PC-3 (cell line): ENCODE results near the gene KCNC1. TPM values are rescaled to one million over a fixed set of nuclear protein-coding genes. Genes with fewer than 3 reads are reported as not detected.

ENCODE experiments used
- ATAC-seq: fragments of 200-7000 bp; cut with Tn5 transposase; 2 replicates; pipeline ENCODE4 v1.9.1; 2020; ENCODE audit warnings: mild to moderate bottlenecking, moderate library complexity
- BruUV-seq: library from RNA; stranded (reverse); fragments of 400-500 nt; replicated peaks from 2 replicates; lab custom pipeline; 2021; lab: Mats Ljungman, UMichigan
- CTCF ChIA-PET: fragments of 300-600 bp; sonication (Branson Sonifier 250); formaldehyde crosslinking; loops from one replicate; lab custom pipeline; 2022; ENCODE audit warnings: antibody characterized with exemption; lab: Charles Lee
- POLR2A ChIA-PET: fragments of 300-600 bp; sonication (Branson Sonifier 250); formaldehyde crosslinking; loops from one replicate; lab custom pipeline; 2022; ENCODE audit warnings: antibody characterized with exemption; ENCODE audit not compliant: unreplicated experiment; lab: Charles Lee
- DNase-seq: peaks from one replicate; pipeline ENCODE4 v3.0.0-alpha.2; 2015
- H2AFZ ChIP-seq: fragments of 300-600 bp; sonication (generic); 2 replicates; pipeline ENCODE4 v1.6.0; 2016; ENCODE audit warnings: antibody characterized with exemption, low read length
- H3F3A ChIP-seq: fragments of 300-600 bp; sonication (generic); one replicate; pipeline ENCODE4 v1.6.0; 2017; ENCODE audit warnings: antibody characterized with exemption, low read length, control low read depth, mild to moderate bottlenecking; ENCODE audit not compliant: unreplicated experiment
- H3K27ac ChIP-seq: fragments of 300-600 bp; sonication (generic); 2 replicates; pipeline ENCODE4 v1.5.1; 2016; ENCODE audit warnings: mild to moderate bottlenecking, low read length
- H3K27me3 ChIP-seq: fragments of 300-600 bp; sonication (generic); 2 replicates; pipeline ENCODE4 v1.6.1; 2016; ENCODE audit warnings: low read length, mixed read lengths
- H3K36me3 ChIP-seq: fragments of 300-600 bp; sonication (generic); 2 replicates; pipeline ENCODE4 v1.6.1; 2016; ENCODE audit warnings: low read depth, mixed run types, low read length, mixed read lengths
- H3K4me1 ChIP-seq: fragments of 300-600 bp; sonication (generic); 2 replicates; pipeline ENCODE4 v1.5.1; 2016; ENCODE audit warnings: low read length; ENCODE audit not compliant: insufficient read depth
- H3K4me2 ChIP-seq: fragments of 300-600 bp; sonication (generic); 2 replicates; pipeline ENCODE4 v1.6.0; 2016; ENCODE audit warnings: low read length
- H3K4me3 ChIP-seq: fragments of 300-600 bp; sonication (generic); 2 replicates; pipeline ENCODE4 v1.5.1; 2016; ENCODE audit warnings: mild to moderate bottlenecking, low read length, mixed read lengths
- H3K79me2 ChIP-seq: fragments of 300-600 bp; sonication (generic); 2 replicates; pipeline ENCODE4 v1.6.1; 2017; ENCODE audit warnings: low read length, mixed read lengths
- H3K9ac ChIP-seq: fragments of 300-600 bp; sonication (generic); 2 replicates; pipeline ENCODE4 v1.6.0; 2016; ENCODE audit warnings: mild to moderate bottlenecking, low read length
- H3K9me2 ChIP-seq: fragments of 300-600 bp; sonication (generic); replicated peaks from 2 replicates; pipeline ENCODE4 v1.6.1; 2016; ENCODE audit warnings: mixed run types, low read length, mixed read lengths
- H3K9me3 ChIP-seq: fragments of 300-600 bp; sonication (generic); 2 replicates; pipeline ENCODE4 v1.6.1; 2016; ENCODE audit warnings: low read length, mixed read lengths
- H4K20me1 ChIP-seq: fragments of 300-600 bp; sonication (generic); 2 replicates; pipeline ENCODE4 v1.6.1; 2016; ENCODE audit warnings: low read length, mixed read lengths
- CTCF ChIP-seq: fragments of 300-600 bp; sonication (generic); conservative IDR thresholded peaks from 2 replicates; pipeline ENCODE4 v1.5.1; 2017; ENCODE audit warnings: antibody characterized with exemption, low read depth, mild to moderate bottlenecking, low read length
- EZH2 ChIP-seq: fragments of 300-600 bp; sonication (generic); IDR thresholded peaks from one replicate; pipeline ENCODE4 v1.6.1; 2017; ENCODE audit warnings: antibody characterized with exemption, mild to moderate bottlenecking, low read length; ENCODE audit not compliant: unreplicated experiment
- EZH2phosphoT487 ChIP-seq: fragments of 300-600 bp; sonication (generic); IDR thresholded peaks from 2 replicates; pipeline ENCODE4 v1.6.1; 2018; ENCODE audit warnings: mild to moderate bottlenecking, antibody characterized with exemption, low read length, borderline replicate concordance
- intact Hi-C: fragments of 100-400 bp; cut with micrococcal nuclease; formaldehyde crosslinking; loops from 2 replicates; pipeline ENCODE4 v1.9.0; 2023
- total RNA-seq: library from RNA; depleted of rRNA; stranded (reverse); fragments of >200 nt; gene quantifications from 2 replicates; pipeline ENCODE4 v1.2.3, GENCODE V29; 2014

KCNC1 gene
- total RNA-seq, 1 experiment from 2014 or later: not detected

GRCh38 chr11:17700991-17701390 is 33.6 kb upstream of the KCNC1 start:
- H3K27me3 ChIP-seq: 0 out of 2 replicates have a peak, but pooled peaks cover 4% of the 10 kb centered on the region
- H2AFZ ChIP-seq: no peak overlapping the region
- POLR2A ChIA-PET: no interaction called here
- no peak for DNase-seq
- no peak for TF ChIP-seq EZH2phosphoT487
- no peak for TF ChIP-seq CTCF
- no peak for TF ChIP-seq EZH2
- intact Hi-C loops: no loop called here
- no peaks in the 10 kb centered on the region for H3K9me3 ChIP-seq
- H3K4me1 ChIP-seq: no peaks in the 10 kb centered on the region
- BruUV-seq: no TSS peak
- H3K4me3 ChIP-seq: no peak overlapping the region
- no peak for ATAC-seq
- H3K4me2 ChIP-seq: no peak overlapping the region
- CTCF ChIA-PET: no interaction called here
- no peaks in the 10 kb centered on the region for H3F3A ChIP-seq
- no peaks in the 10 kb centered on the region for H3K9me2 ChIP-seq
- no peaks in the 10 kb centered on the region for H4K20me1 ChIP-seq
- H3K9ac ChIP-seq: no peak overlapping the region
- H3K27ac ChIP-seq: no peak overlapping the region
- no peaks in the 10 kb centered on the region for H3K79me2 ChIP-seq
- no peaks in the 10 kb centered on the region for H3K36me3 ChIP-seq

DNA sequence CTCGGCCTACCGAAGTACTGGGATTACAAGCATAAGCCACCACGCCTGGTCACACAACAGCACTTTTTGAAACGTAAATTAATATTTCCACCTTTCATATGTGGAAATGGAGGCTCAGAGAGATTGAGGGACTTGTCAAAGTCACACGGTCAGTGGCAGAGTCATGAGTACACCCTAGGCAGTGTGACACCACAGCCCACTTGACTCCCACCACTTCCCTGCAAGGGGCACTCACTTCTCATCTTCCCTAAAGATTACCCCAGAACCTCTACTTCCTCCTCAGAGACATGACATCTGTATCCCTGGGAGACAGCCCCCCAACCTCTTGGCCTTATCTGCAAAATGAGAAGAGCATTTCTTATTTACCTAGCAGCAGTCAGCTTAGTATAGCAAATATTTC is 31.7 kb upstream of the KCNC1 start:
- no peak overlapping the region for H3K4me2 ChIP-seq
- no peak overlapping the region for H2AFZ ChIP-seq
- H3K9ac ChIP-seq: no peak overlapping the region
- no peak overlapping the region for H3K4me3 ChIP-seq
- no peak overlapping the region for H3K27ac ChIP-seq
- no peaks in the 10 kb centered on the region for H3K79me2 ChIP-seq
- no peaks in the 10 kb centered on the region for H4K20me1 ChIP-seq
- ChIA-PET CTCF (no interaction called here), POLR2A (no interaction called here)
- H3K4me1 ChIP-seq: no peaks in the 10 kb centered on the region
- no peaks in the 10 kb centered on the region for H3K9me2 ChIP-seq
- intact Hi-C loops: no loop called here
- no peak for ATAC-seq
- no peak for DNase-seq
- no peaks in the 10 kb centered on the region for H3K36me3 ChIP-seq
- TF ChIP-seq CTCF (no peak), EZH2phosphoT487 (no peak), EZH2 (no peak)
- no peaks in the 10 kb centered on the region for H3K9me3 ChIP-seq
- no peaks in the 10 kb centered on the region for H3F3A ChIP-seq
- no peaks in the 10 kb centered on the region for H3K27me3 ChIP-seq
- BruUV-seq: no TSS peak

DNA sequence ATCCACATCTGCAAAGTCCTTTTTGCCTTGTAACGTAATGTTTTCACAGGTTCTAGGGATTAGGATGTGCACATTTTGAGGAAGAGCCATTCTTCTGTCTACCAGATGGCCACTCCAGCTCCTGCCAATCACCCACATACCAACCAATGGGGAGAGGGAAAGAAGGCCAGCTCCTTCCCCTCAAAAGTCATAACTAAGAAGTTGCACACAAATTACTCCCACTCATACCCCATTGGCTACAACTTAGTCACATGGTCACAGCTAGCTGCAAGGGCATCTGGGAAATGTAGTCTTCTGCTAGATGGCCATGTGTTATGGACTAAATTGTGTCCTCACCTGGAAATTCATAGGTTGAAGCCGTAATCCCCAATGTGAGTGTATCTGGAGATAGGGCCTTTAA is 30.6 kb upstream of the KCNC1 start:
- ChIA-PET POLR2A (no interaction called here), CTCF (no interaction called here)
- Histone ChIP-seq H3K79me2 (no peaks in the 10 kb centered on the region), H3K4me3 (no peak overlapping the region), H3K9me2 (no peaks in the 10 kb centered on the region), H3K27me3 (no peaks in the 10 kb centered on the region), H3K9ac (no peak overlapping the region), H2AFZ (no peak overlapping the region), H4K20me1 (no peaks in the 10 kb centered on the region), H3K27ac (no peak overlapping the region), H3K4me2 (no peak overlapping the region), H3K9me3 (no peaks in the 10 kb centered on the region), H3K36me3 (no peaks in the 10 kb centered on the region), H3K4me1 (no peaks in the 10 kb centered on the region), H3F3A (no peaks in the 10 kb centered on the region)
- no TSS peak for BruUV-seq
- DNase-seq (peak; percentile 29), ATAC-seq (peak; percentile 29; the same call in 1 of the 2 replicates)
- TF ChIP-seq EZH2phosphoT487 (no peak), EZH2 (no peak), CTCF (no peak)
- intact Hi-C loops: no loop called here
